Measurements from ENCODE around the gene SLC49A4. TPM values are rescaled to one million over a fixed set of nuclear protein-coding genes. Genes with fewer than 3 reads are reported as not detected.

The SLC49A4 gene
- total and polyA plus RNA-seq, 2 of the 13 experiments (the other 11 are each of a cell fraction or from before 2014, with no cell fraction given), result 6.5 to 16.3 TPM

- ChIA-PET POLR2A (no interaction called here), CTCF (ENCODE audit: low intra/inter-chr PET ratio, low total read pairs) (no interaction called here)
- Histone ChIP-seq H3K9me3 (ENCODE audit: low read length) (no peaks in the 10 kb centered on the region), H3K9ac (ENCODE audit: insufficient read depth, low read depth, low read length) (no peak overlapping the region), H3K27ac (ENCODE audit: extremely low read length, insufficient read depth, low read length) (no peak overlapping the region), H4K20me1 (ENCODE audit: insufficient read depth, low read length) (no peaks in the 10 kb centered on the region), H3K27me3 (ENCODE audit: control insufficient read depth in 1 of 2, insufficient read depth in 2 of 2, low read length in 2 of 2) (no peaks in the 10 kb centered on the region), H2AFZ (ENCODE audit: low read length) (no peak overlapping the region), H3K4me1 (ENCODE audit: insufficient read depth, low read length) (no peaks in the 10 kb centered on the region), H3K4me2 (ENCODE audit: low read depth, low read length) (no peak overlapping the region), H3K4me3 (replicated peaks in 1 of 3; ENCODE audit: insufficient read depth in 1 of 3, low read depth in 2 of 3, low read length in 3 of 3) (no peak overlapping the region), H3K36me3 (replicated peaks in 1 of 2; ENCODE audit: control insufficient read depth in 1 of 2, insufficient read depth in 2 of 2, low read length in 2 of 2) (0 out of 5 replicates have a peak, but pooled peaks cover 0 to 9% of the 10 kb centered on the region in 2 experiments), H3K79me2 (ENCODE audit: insufficient read depth, low read length) (no peaks in the 10 kb centered on the region)
- ATAC-seq, result no peak
- no peak for TF ChIP-seq PBX2 (CRISPR knock-in tag; IDR thresholded peaks at IDR 0.05)
- no peak for TF ChIP-seq ZNF224 (CRISPR knock-in tag; IDR thresholded peaks at IDR 0.05)
- no peak for TF ChIP-seq CREM (IDR thresholded peaks at IDR 0.05)
- TF ChIP-seq CREM (CRISPR knock-in tag; IDR thresholded peaks at IDR 0.05), result no peak
- no peak for TF ChIP-seq ETV5 (CRISPR knock-in tag; IDR thresholded peaks at IDR 0.05; ENCODE audit: borderline replicate concordance)
- no peak for TF ChIP-seq SIN3B (IDR thresholded peaks at IDR 0.05; ENCODE audit: low read length)
- TF ChIP-seq NR3C1 (CRISPR knock-in tag; IDR thresholded peaks at IDR 0.05), result no peak
- 93% methylated on average over 4 of the region's 4 CpGs for WGBS (ENCODE audit: low lambda C conversion rate)
- BruUV-seq (replicated peaks), result no TSS peak
- DNase-seq (ENCODE audit: low spot score), result no peak
- intact Hi-C loops (cut with micrococcal nuclease; ENCODE audit: unreplicated experiment) (no loop called here), in situ Hi-C loops (cut with HindIII; ENCODE audit: extremely low pct_ligation_motif_present, low pct_unique_long_range_greater_than_20kb) (no loop called here)
- FAIRE-seq, result no peak
These were observed 30.6 kb downstream of the SLC49A4 start for GRCh38 chr3:122825460-122825859.

GRCh38 chr3:122826278-122826677 is 31.4 kb downstream of the SLC49A4 start:
- in situ Hi-C loops (cut with HindIII; ENCODE audit: extremely low pct_ligation_motif_present, low pct_unique_long_range_greater_than_20kb), result no loop called here
- Histone ChIP-seq H3K79me2 (ENCODE audit: insufficient read depth, low read length) (no peaks in the 10 kb centered on the region), H3K27ac (ENCODE audit: extremely low read length, insufficient read depth, low read length) (no peak overlapping the region), H4K20me1 (ENCODE audit: insufficient read depth, low read length) (no peaks in the 10 kb centered on the region), H3K36me3 (replicated peaks in 1 of 2; ENCODE audit: control insufficient read depth in 1 of 2, insufficient read depth in 2 of 2, low read length in 2 of 2) (0 out of 5 replicates have a peak, but pooled peaks cover 0 to 9% of the 10 kb centered on the region in 2 experiments), H3K4me2 (ENCODE audit: low read depth, low read length) (no peak overlapping the region), H2AFZ (ENCODE audit: low read length) (no peak overlapping the region), H3K9me3 (ENCODE audit: low read length) (no peaks in the 10 kb centered on the region), H3K4me1 (ENCODE audit: insufficient read depth, low read length) (no peaks in the 10 kb centered on the region), H3K27me3 (ENCODE audit: control insufficient read depth in 1 of 2, insufficient read depth in 2 of 2, low read length in 2 of 2) (no peaks in the 10 kb centered on the region), H3K4me3 (replicated peaks in 1 of 3; ENCODE audit: insufficient read depth in 1 of 3, low read depth in 2 of 3, low read length in 3 of 3) (no peak overlapping the region), H3K9ac (ENCODE audit: insufficient read depth, low read depth, low read length) (no peak overlapping the region)
- ChIA-PET CTCF (ENCODE audit: low intra/inter-chr PET ratio, low total read pairs) (no interaction called here), POLR2A (no interaction called here)
- no peak for DNase-seq (ENCODE audit: low spot score)
- FAIRE-seq, result no peak
- intact Hi-C loops (cut with micrococcal nuclease; ENCODE audit: unreplicated experiment), result no loop called here
- no peak for ATAC-seq
- no TSS peak for BruUV-seq (replicated peaks)
- 88% methylated on average over 1 of the region's 1 CpG for WGBS (ENCODE audit: low lambda C conversion rate)
- no peak for TF ChIP-seq NR1H2 (CRISPR knock-in tag; IDR thresholded peaks at IDR 0.05; ENCODE audit: borderline replicate concordance, low read depth)
- TF ChIP-seq TFDP2 (CRISPR knock-in tag; IDR thresholded peaks at IDR 0.05), result no peak
- no peak for TF ChIP-seq POLR2AphosphoS2 (IDR thresholded peaks at IDR 0.05; ENCODE audit: low read depth, low read length)
- no peak for TF ChIP-seq NFIC (IDR thresholded peaks at IDR 0.05; ENCODE audit: low read length)
- TF ChIP-seq BATF2 (CRISPR knock-in tag; IDR thresholded peaks at IDR 0.05), result no peak
- TF ChIP-seq ZNF451 (CRISPR knock-in tag; IDR thresholded peaks at IDR 0.05), result no peak
- TF ChIP-seq SOX5 (CRISPR knock-in tag; IDR thresholded peaks at IDR 0.05; ENCODE audit: borderline replicate concordance), result no peak
- TF ChIP-seq ZMYM2 (CRISPR knock-in tag; IDR thresholded peaks at IDR 0.05), result no peak
- no peak for TF ChIP-seq SP4 (CRISPR knock-in tag; IDR thresholded peaks at IDR 0.05)
- TF ChIP-seq BRF2 (CRISPR knock-in tag; IDR thresholded peaks at IDR 0.05), result no peak
- no peak for TF ChIP-seq FOXO1 (CRISPR knock-in tag; IDR thresholded peaks at IDR 0.05)

Data from HepG2 (cell line).